Measurements from ENCODE around the gene ATP5PD.

DNA sequence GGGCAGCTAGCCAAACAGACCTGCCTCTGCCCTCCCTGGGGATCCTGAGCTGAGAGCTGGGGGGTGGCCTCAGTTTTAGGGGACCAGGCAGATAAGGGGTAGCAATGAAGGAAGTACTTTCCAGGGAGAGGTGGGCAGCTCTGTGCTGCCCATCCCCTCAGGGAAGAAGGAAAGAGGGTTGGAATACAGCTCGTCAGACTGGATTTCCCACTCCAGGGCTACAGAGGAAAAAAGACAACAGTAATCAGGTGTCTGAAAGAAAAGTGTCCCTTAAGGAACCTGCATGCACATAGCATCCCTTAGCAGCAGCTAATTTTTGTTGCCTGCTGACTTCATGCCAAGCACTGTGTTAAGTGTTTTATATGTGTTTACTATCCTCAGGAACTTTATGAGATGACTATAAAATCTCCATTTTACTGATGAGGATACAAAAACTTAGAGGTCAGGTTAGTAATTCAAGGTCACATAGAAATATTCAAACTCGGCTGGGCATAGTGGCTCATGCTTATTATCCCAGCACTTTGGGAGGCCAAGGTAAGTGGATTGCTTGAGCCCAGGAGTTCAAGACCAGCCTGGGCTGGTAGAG, 37.5 kb downstream of the ATP5PD start:
- TF ChIP-seq, protein P1, sequence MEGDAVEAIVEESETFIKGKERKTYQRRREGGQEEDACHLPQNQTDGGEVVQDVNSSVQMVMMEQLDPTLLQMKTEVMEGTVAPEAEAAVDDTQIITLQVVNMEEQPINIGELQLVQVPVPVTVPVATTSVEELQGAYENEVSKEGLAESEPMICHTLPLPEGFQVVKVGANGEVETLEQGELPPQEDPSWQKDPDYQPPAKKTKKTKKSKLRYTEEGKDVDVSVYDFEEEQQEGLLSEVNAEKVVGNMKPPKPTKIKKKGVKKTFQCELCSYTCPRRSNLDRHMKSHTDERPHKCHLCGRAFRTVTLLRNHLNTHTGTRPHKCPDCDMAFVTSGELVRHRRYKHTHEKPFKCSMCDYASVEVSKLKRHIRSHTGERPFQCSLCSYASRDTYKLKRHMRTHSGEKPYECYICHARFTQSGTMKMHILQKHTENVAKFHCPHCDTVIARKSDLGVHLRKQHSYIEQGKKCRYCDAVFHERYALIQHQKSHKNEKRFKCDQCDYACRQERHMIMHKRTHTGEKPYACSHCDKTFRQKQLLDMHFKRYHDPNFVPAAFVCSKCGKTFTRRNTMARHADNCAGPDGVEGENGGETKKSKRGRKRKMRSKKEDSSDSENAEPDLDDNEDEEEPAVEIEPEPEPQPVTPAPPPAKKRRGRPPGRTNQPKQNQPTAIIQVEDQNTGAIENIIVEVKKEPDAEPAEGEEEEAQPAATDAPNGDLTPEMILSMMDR (IDR thresholded peaks at IDR 0.05; ENCODE audit: borderline replicate concordance, extremely low read depth, low read length, poor library complexity, severe bottlenecking) = no peak
- TF ChIP-seq EZH2 (IDR thresholded peaks at IDR 0.05; ENCODE audit: borderline replicate concordance, low read depth, low read length, severe bottlenecking) = no peak
